Lower leg skin (tissue), 4 donors: Measurements from ENCODE around the gene BPI. TPM values are rescaled to one million over a fixed set of nuclear protein-coding genes. Genes with fewer than 3 reads are reported as not detected.
"Not testable (repeated sequence)": the region's sequence is repeated elsewhere in the genome, so short reads cannot be mapped to it uniquely, and the experiment has no call there.

Experiments used
- DNase-seq, 2 donors: peaks; one replicate each; pipeline ENCODE4 v3.0.0-alpha.2; 2019; ENCODE audit warnings: low spot score in 2 of 2
- H3K4me3 ChIP-seq: fragments of 200-600 bp; sonication (generic); 2 replicates; pipeline ENCODE4 v1.5.1; 2017; ENCODE audit warnings: mild to moderate bottlenecking, low read depth; ENCODE audit not compliant: poor library complexity, severe bottlenecking
- POLR2A ChIP-seq, 2 donors: fragments of 450-650 bp; IDR thresholded peaks; one replicate each; pipeline ENCODE4 v1.6.1; 2016 to 2017; ENCODE audit warnings: antibody characterized with exemption in 2 of 2, mild to moderate bottlenecking in 1 of 2, moderate library complexity in 1 of 2
- WGBS, 2 donors: methylation state at CpG; one replicate each; pipeline ENCODE4 v1.1.5; 2018; 5-methylcytosine and 5-hydroxymethylcytosine counted together
- intact Hi-C: fragments of 100-400 bp; cut with DNase I; formaldehyde crosslinking; loops from one replicate; pipeline ENCODE4 v1.15.0; 2023; ENCODE audit warnings: low total_unique reads
- total RNA-seq, 4 donors: library from RNA; depleted of rRNA; stranded (reverse); fragments of >200 nt; gene quantifications; one replicate each; pipeline ENCODE4 v1.1.0, GENCODE V29; 2016
- TF ChIP-seq, protein P1 (sequence below), 3 donors: fragments of 450-650 bp; IDR thresholded peaks; one replicate each; pipeline ENCODE4 v1.5.1; 2016; ENCODE audit warnings: antibody characterized with exemption in 3 of 3, mild to moderate bottlenecking in 3 of 3, moderate library complexity in 2 of 3

The BPI gene
- not detected for total RNA-seq

DNA sequence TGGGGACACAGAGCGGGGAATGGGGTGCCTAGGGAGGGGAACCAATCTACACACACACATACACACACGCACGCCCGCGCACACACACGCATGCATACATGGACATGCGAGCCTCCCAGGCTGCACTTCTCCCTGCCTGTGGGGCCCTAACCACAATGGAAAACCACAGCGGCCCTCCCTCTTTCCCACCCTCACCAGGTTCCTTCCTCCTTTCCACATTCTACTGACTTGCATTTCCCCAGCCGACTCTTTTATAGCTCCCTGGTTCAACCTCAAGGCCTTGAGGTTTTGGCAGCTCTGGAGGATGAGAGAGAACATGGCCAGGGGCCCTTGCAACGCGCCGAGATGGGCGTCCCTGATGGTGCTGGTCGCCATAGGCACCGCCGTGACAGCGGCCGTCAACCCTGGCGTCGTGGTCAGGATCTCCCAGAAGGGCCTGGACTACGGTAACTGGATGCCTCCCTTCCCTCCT lies at the start of gene BPI:
Gene BPI (plus strand): TSS at position 249 of the 472 bp plus-strand sequence. CDS start 68 bp downstream, at position 317.
- peak in 1 of 2 donors; percentile 23 for DNase-seq
- intact Hi-C loops: no loop called here
- no peak within 1 kb of the TSS for H3K4me3 ChIP-seq
- TF ChIP-seq, protein P1, sequence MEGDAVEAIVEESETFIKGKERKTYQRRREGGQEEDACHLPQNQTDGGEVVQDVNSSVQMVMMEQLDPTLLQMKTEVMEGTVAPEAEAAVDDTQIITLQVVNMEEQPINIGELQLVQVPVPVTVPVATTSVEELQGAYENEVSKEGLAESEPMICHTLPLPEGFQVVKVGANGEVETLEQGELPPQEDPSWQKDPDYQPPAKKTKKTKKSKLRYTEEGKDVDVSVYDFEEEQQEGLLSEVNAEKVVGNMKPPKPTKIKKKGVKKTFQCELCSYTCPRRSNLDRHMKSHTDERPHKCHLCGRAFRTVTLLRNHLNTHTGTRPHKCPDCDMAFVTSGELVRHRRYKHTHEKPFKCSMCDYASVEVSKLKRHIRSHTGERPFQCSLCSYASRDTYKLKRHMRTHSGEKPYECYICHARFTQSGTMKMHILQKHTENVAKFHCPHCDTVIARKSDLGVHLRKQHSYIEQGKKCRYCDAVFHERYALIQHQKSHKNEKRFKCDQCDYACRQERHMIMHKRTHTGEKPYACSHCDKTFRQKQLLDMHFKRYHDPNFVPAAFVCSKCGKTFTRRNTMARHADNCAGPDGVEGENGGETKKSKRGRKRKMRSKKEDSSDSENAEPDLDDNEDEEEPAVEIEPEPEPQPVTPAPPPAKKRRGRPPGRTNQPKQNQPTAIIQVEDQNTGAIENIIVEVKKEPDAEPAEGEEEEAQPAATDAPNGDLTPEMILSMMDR (IDR thresholded peaks at IDR 0.05): no peak
- TF ChIP-seq POLR2A (IDR thresholded peaks at IDR 0.05): no peak
- 48 to 51% methylated on average over 21 of the region's 21 CpGs for WGBS, 2 donors

DNA sequence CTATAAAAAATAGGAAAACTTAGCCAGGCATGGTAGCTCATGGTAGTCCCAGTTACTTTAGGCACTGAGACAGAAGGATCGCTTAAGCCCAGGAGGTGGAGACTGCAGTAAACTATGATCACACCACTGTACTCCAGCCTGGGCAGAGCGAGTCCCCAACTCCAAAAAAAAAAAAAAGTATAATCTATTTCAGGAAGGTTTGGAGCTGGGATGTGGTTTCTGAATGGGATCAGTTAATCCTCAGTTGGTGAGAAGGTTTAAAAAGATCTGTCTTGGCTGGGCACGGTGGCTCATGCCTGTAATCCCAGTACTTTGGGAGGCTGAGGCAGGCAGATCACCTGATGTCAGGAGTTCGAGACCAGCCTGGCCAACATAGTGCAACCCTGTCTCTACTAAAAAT lies 49.3 kb upstream of the BPI start:
- intact Hi-C loops, H3K4me3 ChIP-seq, DNase-seq: not testable (repeated sequence)
- 87% methylated on average over 4 of the region's 4 CpGs for WGBS, 2 donors

DNA sequence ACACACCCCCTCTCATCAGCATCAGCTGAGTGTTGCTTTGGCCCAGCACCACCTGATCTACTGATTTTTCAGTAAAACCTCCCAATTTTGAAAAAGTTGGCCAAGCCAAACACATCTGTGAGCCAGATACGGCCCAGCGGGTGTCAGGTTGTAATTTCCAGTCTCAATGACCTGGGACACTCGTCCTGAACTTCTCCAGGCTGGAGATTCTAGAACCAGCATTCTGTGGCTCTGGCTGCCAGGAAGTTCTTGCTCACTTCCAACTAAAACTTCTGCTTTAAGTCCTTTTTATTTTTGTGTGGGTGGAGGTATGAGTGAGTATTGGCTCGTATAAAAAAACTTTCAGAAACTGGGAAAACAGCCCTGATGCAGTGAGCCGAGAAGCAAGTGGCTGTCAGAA lies 48.6 kb upstream of the BPI start:
- H3K4me3 ChIP-seq: no peak overlapping the region
- WGBS, 2 donors: 51 to 62% methylated on average over 5 of the region's 5 CpGs
- DNase-seq: no peak
- TF ChIP-seq POLR2A (IDR thresholded peaks at IDR 0.05): no peak
- TF ChIP-seq, protein P1 (IDR thresholded peaks at IDR 0.05): no peak
- intact Hi-C loops: no loop called here

DNA sequence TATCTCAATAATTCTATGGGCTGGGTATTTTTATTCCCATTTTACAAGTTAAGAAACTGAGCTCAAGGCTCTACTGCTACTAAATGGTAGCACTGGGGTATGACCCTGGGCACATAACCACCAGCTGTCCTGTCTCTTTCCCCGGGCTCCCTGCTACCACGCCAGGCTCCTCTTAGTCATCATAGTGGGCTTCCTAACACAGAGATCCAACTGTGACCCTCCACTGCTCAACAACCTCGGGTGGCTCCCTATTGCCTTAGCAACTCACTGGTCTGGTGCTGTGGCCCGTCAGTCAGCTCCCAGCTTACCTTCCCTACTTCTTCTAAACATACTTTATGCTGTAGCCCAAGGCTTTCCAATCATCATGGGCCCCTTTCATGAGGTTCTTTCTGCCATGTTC lies 47.9 kb upstream of the BPI start:
- no peak for DNase-seq
- WGBS, 2 donors: 76 to 85% methylated on average over 4 of the region's 4 CpGs

DNA sequence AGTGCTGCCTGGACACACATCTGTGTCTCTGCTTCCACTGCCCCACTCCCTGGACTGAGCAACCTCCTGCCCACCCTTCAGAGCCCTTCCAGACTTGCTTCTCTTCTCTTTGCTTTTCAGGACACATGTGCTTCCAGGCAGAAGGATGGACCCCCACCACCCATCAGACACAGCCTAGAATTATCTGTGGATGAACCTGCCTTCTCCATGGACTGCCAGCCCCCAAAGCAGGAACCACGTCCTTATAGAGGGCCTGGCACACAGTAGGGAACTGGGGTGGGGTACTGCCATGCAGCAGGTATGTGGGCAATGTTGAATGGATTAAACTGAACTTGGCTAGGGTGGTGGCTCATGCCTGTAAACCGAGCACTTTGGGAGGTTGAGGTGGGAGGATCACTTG lies 47.0 kb upstream of the BPI start:
- WGBS, 2 donors: 76 to 86% methylated on average over 2 of the region's 2 CpGs

More for the DNA sequence above, 47.9 kb upstream of the BPI start:
- no peak for TF ChIP-seq POLR2A (IDR thresholded peaks at IDR 0.05)
- TF ChIP-seq, protein P1 (IDR thresholded peaks at IDR 0.05): no peak
- intact Hi-C loops: no loop called here
- H3K4me3 ChIP-seq: no peak overlapping the region

DNA sequence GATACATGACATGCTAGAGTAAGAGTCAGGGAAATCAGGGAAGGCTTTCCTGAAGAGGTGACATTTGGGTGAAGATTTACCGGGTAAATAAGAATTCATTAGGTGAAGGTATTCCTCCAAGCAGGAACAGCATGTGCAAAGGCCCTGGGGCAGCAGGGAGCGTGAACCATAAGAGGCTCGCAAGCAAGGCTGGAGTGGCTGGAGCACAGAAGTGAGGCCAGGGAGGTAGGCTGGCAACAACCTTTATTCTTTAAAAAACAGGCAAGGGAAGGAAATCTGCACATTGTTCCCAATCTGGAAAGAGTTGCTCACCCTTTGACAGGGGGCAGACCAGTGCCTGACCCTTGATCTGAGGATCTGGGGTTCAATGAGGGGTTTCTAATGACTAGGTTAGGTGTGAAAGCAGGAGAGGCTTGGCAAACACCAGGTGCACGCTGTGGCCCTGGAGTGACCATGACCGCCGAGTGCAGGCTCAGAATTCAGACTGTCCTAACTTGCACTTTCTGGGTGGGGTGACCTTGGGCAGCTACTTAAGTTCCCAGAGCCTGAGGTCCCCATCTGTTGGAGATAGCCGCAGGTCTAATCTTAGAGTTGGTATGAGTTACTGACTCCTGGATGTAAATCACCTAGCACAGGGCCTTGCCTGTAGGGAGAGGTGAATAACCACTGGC lies 45.3 kb upstream of the BPI start:
- TF ChIP-seq POLR2A (IDR thresholded peaks at IDR 0.05): no peak
- WGBS, 2 donors: 93 to 95% methylated on average over 7 of the region's 7 CpGs
- DNase-seq: no peak
- intact Hi-C loops: no loop called here
- no peak overlapping the region for H3K4me3 ChIP-seq

More for the DNA sequence above, 47.0 kb upstream of the BPI start:
- H3K4me3 ChIP-seq: no peak overlapping the region
- DNase-seq: no peak
- TF ChIP-seq, protein P1 (IDR thresholded peaks at IDR 0.05): no peak
- TF ChIP-seq POLR2A (IDR thresholded peaks at IDR 0.05): no peak
- intact Hi-C loops: no loop called here

DNA sequence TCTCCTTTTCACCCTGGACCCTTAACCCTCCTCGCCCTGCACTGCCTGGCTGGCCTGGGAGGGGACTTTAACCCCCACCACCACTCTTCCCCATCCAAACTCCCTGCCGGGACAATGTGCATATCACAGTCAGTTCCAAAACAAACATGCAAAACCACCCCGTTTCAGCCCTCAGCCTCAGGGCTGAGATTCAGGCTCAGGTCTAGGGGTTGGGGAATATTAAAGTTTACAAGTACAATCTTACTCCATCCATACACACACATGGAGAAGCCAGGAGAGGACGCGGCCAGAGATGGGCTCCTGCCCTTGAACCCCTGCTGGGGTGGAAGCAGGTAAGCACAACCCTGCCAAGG lies 44.0 kb upstream of the BPI start:
- 11 to 17% methylated on average over 5 of the region's 5 CpGs for WGBS, 2 donors

More for the DNA sequence above, 44.0 kb upstream of the BPI start:
- TF ChIP-seq, protein P1 (IDR thresholded peaks at IDR 0.05): no peak
- no peak for TF ChIP-seq POLR2A (IDR thresholded peaks at IDR 0.05)
- no peak for DNase-seq
- no peak overlapping the region for H3K4me3 ChIP-seq
- intact Hi-C loops: no loop called here
